ENCODE results near the gene KIAA0232.

The KIAA0232 gene

DNA sequence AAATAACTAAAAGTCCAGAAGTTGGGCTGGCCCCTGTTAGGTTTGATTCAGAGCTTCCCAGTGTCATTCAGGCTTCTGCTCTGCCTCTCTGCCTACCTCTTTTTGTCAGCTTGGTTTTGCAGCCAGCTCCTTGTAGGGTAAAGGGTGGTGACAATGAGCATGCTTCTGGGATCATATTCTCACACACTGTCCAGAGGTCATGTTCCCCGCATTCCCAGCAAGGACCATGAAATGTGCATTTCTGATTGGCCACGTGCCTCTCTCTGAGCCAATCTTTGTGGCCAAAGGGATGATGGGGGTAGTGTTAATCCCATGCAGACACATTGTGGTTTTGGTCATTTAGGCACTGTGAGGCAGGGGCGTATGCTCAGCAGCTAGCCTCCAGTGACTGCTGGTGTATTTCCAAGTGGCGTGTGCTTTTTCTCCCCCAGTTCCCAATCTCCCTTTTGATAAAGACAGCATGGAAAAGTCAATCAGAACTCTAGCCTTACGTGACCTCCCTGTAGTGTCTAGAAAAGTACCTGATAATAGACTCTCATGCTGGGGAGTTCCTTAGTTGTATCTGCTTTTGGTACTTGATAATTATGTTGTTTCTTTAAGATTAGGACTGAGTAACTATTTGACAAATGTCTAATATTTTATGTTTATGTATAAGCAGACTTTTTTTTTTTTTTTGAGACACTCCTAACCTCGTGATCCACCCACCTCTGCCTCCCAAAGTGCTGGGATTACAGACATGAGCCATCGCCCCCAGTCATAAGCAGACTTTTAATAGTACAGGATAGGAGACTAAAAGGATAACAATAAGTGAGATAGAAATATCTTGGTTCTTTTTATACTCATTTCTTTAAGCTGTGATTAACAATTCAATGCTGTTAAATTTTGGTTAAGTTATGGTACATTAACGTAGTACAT lies 57.8 kb downstream of the KIAA0232 start:
- H3K27ac ChIP-seq (ENCODE audit: low read depth, low read length), result peak overlapping the region; percentile 88
- H3K9me3 ChIP-seq (ENCODE audit: control insufficient read depth in 5 of 5, low read length in 5 of 5), result no peaks in the 10 kb centered on the region
- peaks cover 0 to 15% (median 7%) of the 10 kb centered on the region in 5 donors for H3K36me3 ChIP-seq (ENCODE audit: control insufficient read depth in 5 of 5, insufficient read depth in 5 of 5, low read length in 5 of 5)
- peaks cover 7 to 30% (median 25%) of the 10 kb centered on the region in 5 donors for H3K4me1 ChIP-seq (ENCODE audit: control insufficient read depth in 5 of 5, insufficient read depth in 5 of 5, low read length in 5 of 5)
- peak overlapping the region in 4 of 5 donors; percentile 34 to 81 (median 74) for H3K9ac ChIP-seq (ENCODE audit: low read length in 5 of 5)
- H3K4me3 ChIP-seq (ENCODE audit: low read depth in 1 of 5, low read length in 5 of 5), result no peak overlapping the region
- no peaks in the 10 kb centered on the region for H3K27me3 ChIP-seq (ENCODE audit: control insufficient read depth in 5 of 5, insufficient read depth in 4 of 5, low read length in 5 of 5)

DNA sequence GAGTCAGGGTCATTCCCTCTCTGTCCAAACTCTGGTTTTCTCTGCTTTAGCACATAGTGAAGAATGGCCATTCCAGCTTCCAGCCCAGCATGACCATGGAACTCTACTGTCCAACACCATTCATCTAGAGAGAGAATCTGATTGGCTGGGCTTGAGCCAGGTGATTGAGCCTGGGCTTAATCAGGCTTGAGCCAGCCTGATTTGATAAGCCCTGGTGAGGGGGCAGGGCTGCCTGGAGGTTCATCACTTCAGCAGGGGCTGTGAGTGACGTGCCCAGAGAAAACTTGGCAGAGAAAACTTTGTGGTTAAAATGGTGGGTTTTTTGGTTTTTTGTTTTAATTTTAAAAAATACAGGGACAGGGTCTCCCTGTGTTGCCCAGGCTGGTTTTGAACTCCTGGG lies 62.5 kb downstream of the KIAA0232 start:
- Histone ChIP-seq H3K9ac (ENCODE audit: low read length in 5 of 5) (no peak overlapping the region), H3K27ac (ENCODE audit: low read depth, low read length) (no peak overlapping the region), H3K4me3 (ENCODE audit: low read depth in 1 of 5, low read length in 5 of 5) (no peak overlapping the region), H3K27me3 (ENCODE audit: control insufficient read depth in 5 of 5, insufficient read depth in 4 of 5, low read length in 5 of 5) (no peaks in the 10 kb centered on the region), H3K36me3 (ENCODE audit: control insufficient read depth in 5 of 5, insufficient read depth in 5 of 5, low read length in 5 of 5) (peaks cover 5 to 22% (median 17%) of the 10 kb centered on the region in 5 donors), H3K4me1 (ENCODE audit: control insufficient read depth in 5 of 5, insufficient read depth in 5 of 5, low read length in 5 of 5) (peaks cover 2 to 16% (median 12%) of the 10 kb centered on the region in 5 donors), H3K9me3 (ENCODE audit: control insufficient read depth in 5 of 5, low read length in 5 of 5) (no peaks in the 10 kb centered on the region)

DNA sequence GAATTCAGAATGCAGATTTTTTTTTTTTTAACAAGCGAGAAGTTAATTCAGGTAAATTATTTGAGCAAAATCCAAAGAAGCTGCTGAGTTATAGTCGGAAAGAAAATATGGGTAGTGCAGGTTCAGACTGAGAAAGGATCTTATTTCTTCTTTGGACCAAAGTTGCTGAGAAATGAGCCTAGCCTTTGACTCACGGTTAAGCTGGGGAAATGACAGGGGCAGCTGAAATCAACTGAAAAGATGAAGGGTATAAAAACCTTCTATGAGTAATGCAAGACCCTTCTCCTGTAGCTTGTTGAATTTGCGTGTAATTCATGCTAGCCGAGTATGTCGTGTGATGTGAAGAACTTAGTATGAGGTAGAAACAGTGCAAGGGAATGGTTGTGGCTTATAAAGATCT lies 63.0 kb downstream of the KIAA0232 start:
- Histone ChIP-seq H3K9me3 (ENCODE audit: control insufficient read depth in 5 of 5, low read length in 5 of 5) (no peaks in the 10 kb centered on the region), H3K36me3 (ENCODE audit: control insufficient read depth in 5 of 5, insufficient read depth in 5 of 5, low read length in 5 of 5) (peaks cover 5 to 22% (median 17%) of the 10 kb centered on the region in 5 donors), H3K27ac (ENCODE audit: low read depth, low read length) (no peak overlapping the region), H3K4me3 (ENCODE audit: low read depth in 1 of 5, low read length in 5 of 5) (no peak overlapping the region), H3K9ac (ENCODE audit: low read length in 5 of 5) (no peak overlapping the region), H3K4me1 (ENCODE audit: control insufficient read depth in 5 of 5, insufficient read depth in 5 of 5, low read length in 5 of 5) (peaks cover 0 to 10% (median 8%) of the 10 kb centered on the region in 5 donors), H3K27me3 (ENCODE audit: control insufficient read depth in 5 of 5, insufficient read depth in 4 of 5, low read length in 5 of 5) (no peaks in the 10 kb centered on the region)

DNA sequence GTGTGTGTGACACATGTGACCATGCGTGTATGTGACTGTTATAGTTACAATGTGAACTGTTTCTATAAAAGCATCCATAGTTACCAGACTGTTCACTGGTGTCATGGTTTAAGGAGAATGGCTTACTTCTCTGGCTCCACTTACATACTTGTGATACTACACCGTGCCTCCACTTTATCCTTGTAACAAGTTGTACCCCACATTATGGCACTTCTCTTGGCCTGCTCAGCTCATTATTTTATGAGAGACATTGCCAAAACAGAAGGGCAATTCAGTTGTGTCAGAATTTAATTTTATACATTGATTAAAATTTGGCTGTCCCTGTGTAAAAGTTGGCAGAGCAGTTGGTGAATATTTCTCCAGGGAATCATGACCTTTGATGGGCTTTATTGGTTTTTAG lies 64.7 kb downstream of the KIAA0232 start:
- Histone ChIP-seq H3K4me3 (ENCODE audit: low read depth in 1 of 5, low read length in 5 of 5) (no peak overlapping the region), H3K9me3 (ENCODE audit: control insufficient read depth in 5 of 5, low read length in 5 of 5) (no peaks in the 10 kb centered on the region), H3K27ac (ENCODE audit: low read depth, low read length) (peak overlapping the region; percentile 9), H3K9ac (ENCODE audit: low read length in 5 of 5) (no peak overlapping the region), H3K4me1 (ENCODE audit: control insufficient read depth in 5 of 5, insufficient read depth in 5 of 5, low read length in 5 of 5) (peaks cover 0 to 8% (median 4%) of the 10 kb centered on the region in 5 donors), H3K36me3 (ENCODE audit: control insufficient read depth in 5 of 5, insufficient read depth in 5 of 5, low read length in 5 of 5) (peaks cover 5 to 22% (median 17%) of the 10 kb centered on the region in 5 donors), H3K27me3 (ENCODE audit: control insufficient read depth in 5 of 5, insufficient read depth in 4 of 5, low read length in 5 of 5) (no peaks in the 10 kb centered on the region)

DNA sequence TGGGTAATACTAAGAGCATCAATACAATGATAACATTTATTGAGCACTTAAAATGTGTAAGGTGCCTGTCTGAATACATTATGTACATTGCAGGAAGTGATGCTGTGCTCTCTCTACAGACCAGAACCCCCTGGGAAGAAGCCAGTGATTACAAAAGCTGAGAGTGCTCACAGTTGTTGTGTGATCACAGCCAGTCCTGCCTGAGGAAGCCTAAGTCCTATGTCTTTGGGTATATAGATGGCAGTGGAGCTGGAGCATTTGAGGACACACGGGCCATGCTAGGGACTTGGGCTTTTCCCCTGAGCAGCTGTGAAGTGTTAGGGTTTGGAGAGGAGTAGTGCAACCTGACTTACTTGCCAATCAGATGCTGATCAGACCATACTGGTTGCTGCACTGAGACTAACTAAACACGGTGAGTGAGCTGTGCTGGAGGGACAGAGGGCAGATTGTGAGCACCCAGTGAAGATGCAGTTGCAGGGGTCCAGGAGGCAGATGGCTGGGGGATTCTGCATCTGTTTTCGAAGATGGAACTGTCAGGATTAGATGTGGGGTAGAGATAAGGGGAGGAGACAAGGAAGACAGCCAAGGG lies 66.3 kb downstream of the KIAA0232 start:
- H3K9ac ChIP-seq (ENCODE audit: low read length in 5 of 5), result no peak overlapping the region
- H3K4me3 ChIP-seq (ENCODE audit: low read depth in 1 of 5, low read length in 5 of 5), result no peak overlapping the region
- no peak overlapping the region for H3K27ac ChIP-seq (ENCODE audit: low read depth, low read length)

DNA sequence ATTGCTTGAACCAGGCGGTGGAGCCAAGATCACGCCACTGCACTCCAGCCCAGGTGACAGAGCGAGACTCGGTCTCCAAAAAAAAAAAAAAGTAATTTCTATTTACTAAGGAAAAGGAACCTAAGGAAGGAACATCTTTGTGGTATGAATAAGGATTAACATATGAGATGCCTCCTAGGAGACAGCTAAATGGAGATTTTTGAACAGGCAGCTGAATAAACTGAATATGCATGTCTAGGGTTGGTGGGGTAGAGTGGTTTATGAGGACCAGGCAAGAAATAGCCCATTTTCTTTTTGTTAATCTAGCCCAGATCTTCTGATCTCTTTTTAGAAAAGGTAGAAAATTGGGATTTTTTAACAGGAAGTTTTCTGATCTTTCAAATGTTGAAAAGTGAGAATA lies 67.2 kb downstream of the KIAA0232 start:
- Histone ChIP-seq H3K9me3 (ENCODE audit: control insufficient read depth in 5 of 5, low read length in 5 of 5) (peaks cover 0 to 8% (median 5%) of the 10 kb centered on the region in 5 donors), H3K4me1 (ENCODE audit: control insufficient read depth in 5 of 5, insufficient read depth in 5 of 5, low read length in 5 of 5) (peaks cover 0 to 12% (median 4%) of the 10 kb centered on the region in 5 donors), H3K4me3 (ENCODE audit: low read depth in 1 of 5, low read length in 5 of 5) (no peak overlapping the region), H3K27me3 (ENCODE audit: control insufficient read depth in 5 of 5, insufficient read depth in 4 of 5, low read length in 5 of 5) (no peaks in the 10 kb centered on the region), H3K27ac (ENCODE audit: low read depth, low read length) (no peak overlapping the region), H3K36me3 (ENCODE audit: control insufficient read depth in 5 of 5, insufficient read depth in 5 of 5, low read length in 5 of 5) (peaks cover 2 to 21% (median 16%) of the 10 kb centered on the region in 5 donors), H3K9ac (ENCODE audit: low read length in 5 of 5) (no peak overlapping the region)

More for the DNA sequence above, 66.3 kb downstream of the KIAA0232 start:
- no peaks in the 10 kb centered on the region for H3K27me3 ChIP-seq (ENCODE audit: control insufficient read depth in 5 of 5, insufficient read depth in 4 of 5, low read length in 5 of 5)
- H3K36me3 ChIP-seq (ENCODE audit: control insufficient read depth in 5 of 5, insufficient read depth in 5 of 5, low read length in 5 of 5), result peaks cover 2 to 20% (median 17%) of the 10 kb centered on the region in 5 donors
- H3K9me3 ChIP-seq (ENCODE audit: control insufficient read depth in 5 of 5, low read length in 5 of 5), result peaks cover 0 to 8% (median 5%) of the 10 kb centered on the region in 5 donors
- H3K4me1 ChIP-seq (ENCODE audit: control insufficient read depth in 5 of 5, insufficient read depth in 5 of 5, low read length in 5 of 5), result peaks cover 0 to 8% (median 4%) of the 10 kb centered on the region in 5 donors

DNA sequence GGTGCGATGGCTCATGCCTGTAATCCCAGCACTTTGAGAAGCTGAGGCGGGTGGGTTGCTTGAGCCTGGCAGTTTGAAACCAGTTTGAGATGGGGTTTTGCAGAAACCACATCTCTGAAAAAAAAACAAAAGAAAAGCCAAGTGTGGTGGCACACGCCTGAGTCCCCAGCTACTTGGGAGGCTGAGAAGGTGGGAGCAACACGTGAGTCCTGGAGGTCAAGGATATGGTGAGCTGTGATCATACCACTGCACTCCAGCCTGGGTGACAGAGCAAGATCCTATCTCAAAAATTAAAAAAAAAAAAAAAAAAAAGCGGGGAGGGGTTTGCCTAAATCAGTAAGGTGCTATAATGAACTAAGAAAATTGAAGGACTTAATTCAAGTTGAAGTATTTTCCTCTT lies 68.9 kb downstream of the KIAA0232 start:
- peaks cover 0 to 16% (median 8%) of the 10 kb centered on the region in 5 donors for H3K36me3 ChIP-seq (ENCODE audit: control insufficient read depth in 5 of 5, insufficient read depth in 5 of 5, low read length in 5 of 5)
- H3K9ac ChIP-seq (ENCODE audit: low read length in 5 of 5), result no peak overlapping the region
- no peaks in the 10 kb centered on the region for H3K27me3 ChIP-seq (ENCODE audit: control insufficient read depth in 5 of 5, insufficient read depth in 4 of 5, low read length in 5 of 5)
- peaks cover 0 to 8% (median 5%) of the 10 kb centered on the region in 5 donors for H3K9me3 ChIP-seq (ENCODE audit: control insufficient read depth in 5 of 5, low read length in 5 of 5)
- H3K4me3 ChIP-seq (ENCODE audit: low read depth in 1 of 5, low read length in 5 of 5), result no peak overlapping the region
- no peak overlapping the region for H3K27ac ChIP-seq (ENCODE audit: low read depth, low read length)
- H3K4me1 ChIP-seq (ENCODE audit: control insufficient read depth in 5 of 5, insufficient read depth in 5 of 5, low read length in 5 of 5), result peaks cover 0 to 15% (median 8%) of the 10 kb centered on the region in 5 donors

DNA sequence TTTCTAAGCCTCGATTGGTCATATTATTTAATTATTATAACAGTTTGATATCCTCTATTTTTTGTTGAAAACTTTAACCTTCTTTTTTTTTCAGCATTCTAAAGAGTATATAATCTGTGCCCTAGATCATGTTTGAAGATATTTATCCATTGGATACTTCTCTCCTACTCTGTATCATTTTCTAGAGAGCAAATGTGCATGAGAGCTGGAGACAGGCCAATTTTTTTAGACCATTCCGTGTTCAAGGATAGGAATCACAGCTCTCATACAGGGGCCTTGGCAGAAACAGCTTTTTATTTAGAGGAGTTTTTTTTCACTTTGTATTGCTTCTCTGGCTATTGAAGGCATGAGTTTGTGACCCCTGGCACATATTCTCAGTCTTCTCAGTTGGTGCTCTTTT lies 69.4 kb downstream of the KIAA0232 start:
- Histone ChIP-seq H3K27ac (ENCODE audit: low read depth, low read length) (no peak overlapping the region), H3K9me3 (ENCODE audit: control insufficient read depth in 5 of 5, low read length in 5 of 5) (peaks cover 0 to 8% (median 5%) of the 10 kb centered on the region in 5 donors), H3K4me3 (ENCODE audit: low read depth in 1 of 5, low read length in 5 of 5) (no peak overlapping the region), H3K36me3 (ENCODE audit: control insufficient read depth in 5 of 5, insufficient read depth in 5 of 5, low read length in 5 of 5) (peaks cover 0 to 16% (median 8%) of the 10 kb centered on the region in 5 donors), H3K4me1 (ENCODE audit: control insufficient read depth in 5 of 5, insufficient read depth in 5 of 5, low read length in 5 of 5) (peaks cover 0 to 20% (median 9%) of the 10 kb centered on the region in 5 donors), H3K9ac (ENCODE audit: low read length in 5 of 5) (no peak overlapping the region), H3K27me3 (ENCODE audit: control insufficient read depth in 5 of 5, insufficient read depth in 4 of 5, low read length in 5 of 5) (no peaks in the 10 kb centered on the region)

DNA sequence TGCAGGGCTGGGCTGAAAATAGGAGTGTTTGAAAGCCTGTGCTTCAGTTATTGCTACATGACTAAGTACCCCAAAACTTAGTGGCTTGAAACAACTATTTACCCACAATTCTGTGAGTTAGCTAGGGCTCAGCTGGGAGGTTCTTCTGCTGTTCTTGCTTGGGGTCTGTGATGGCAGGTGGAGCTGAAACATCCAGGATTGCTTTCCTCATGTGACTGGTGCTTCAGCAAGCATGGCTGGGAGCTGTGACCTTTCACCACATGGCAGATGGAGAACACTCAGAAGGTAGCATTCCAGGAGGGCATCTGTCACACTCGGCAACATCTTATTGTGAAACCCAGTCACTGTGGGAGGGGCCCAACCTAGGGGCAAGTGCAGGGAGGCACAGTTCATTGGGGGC lies 70.1 kb downstream of the KIAA0232 start:
- Histone ChIP-seq H3K9me3 (ENCODE audit: control insufficient read depth in 5 of 5, low read length in 5 of 5) (peaks cover 0 to 8% (median 5%) of the 10 kb centered on the region in 5 donors), H3K27me3 (ENCODE audit: control insufficient read depth in 5 of 5, insufficient read depth in 4 of 5, low read length in 5 of 5) (no peaks in the 10 kb centered on the region), H3K4me3 (ENCODE audit: low read depth in 1 of 5, low read length in 5 of 5) (peak overlapping the region in 1 of 5 donors; percentile 30), H3K9ac (ENCODE audit: low read length in 5 of 5) (no peak overlapping the region), H3K27ac (ENCODE audit: low read depth, low read length) (no peak overlapping the region), H3K36me3 (ENCODE audit: control insufficient read depth in 5 of 5, insufficient read depth in 5 of 5, low read length in 5 of 5) (peaks cover 0 to 21% (median 11%) of the 10 kb centered on the region in 5 donors), H3K4me1 (ENCODE audit: control insufficient read depth in 5 of 5, insufficient read depth in 5 of 5, low read length in 5 of 5) (peaks cover 0 to 23% (median 14%) of the 10 kb centered on the region in 5 donors)

Data from subcutaneous abdominal adipose tissue (tissue), 5 donors.